GM12878 (cell line): Measurements from ENCODE around the gene WDFY4.

Experiments
- CBFB ChIP-seq: IDR thresholded peaks from 2 replicates; pipeline ENCODE4 v1.6.1; 2016; ENCODE audit warnings: antibody characterized with exemption, low read depth
- MTA2 ChIP-seq: fragments of 450-650 bp; IDR thresholded peaks from 2 replicates; pipeline ENCODE4 v1.6.1; 2016; ENCODE audit warnings: low read depth, mild to moderate bottlenecking, moderate library complexity
- POLR2A ChIP-seq: IDR thresholded peaks from 2 replicates; pipeline ENCODE4 v1.6.1; 2011; ENCODE audit warnings: low read depth, mild to moderate bottlenecking, low read length
- POLR2AphosphoS2 ChIP-seq: IDR thresholded peaks from 2 replicates; pipeline ENCODE4 v1.6.1; 2011; ENCODE audit warnings: low read depth, mild to moderate bottlenecking, low read length, improper control_type of control experiment, moderate library complexity
- SIN3A ChIP-seq: IDR thresholded peaks from 2 replicates; pipeline ENCODE4 v1.6.1; 2012; ENCODE audit warnings: low read depth, low read length, improper control_type of control experiment
- TARDBP ChIP-seq: IDR thresholded peaks from 2 replicates; pipeline ENCODE4 v1.6.1; 2016; ENCODE audit warnings: borderline replicate concordance
- TF ChIP-seq, protein P1 (sequence below): IDR thresholded peaks from 2 replicates; pipeline ENCODE4 v1.6.1; 2012; ENCODE audit warnings: low read depth, low read length, improper control_type of control experiment
- TF ChIP-seq, protein P2 (sequence below): IDR thresholded peaks from 2 replicates; pipeline ENCODE4 v1.6.1; 2012; ENCODE audit warnings: low read depth, low read length, improper control_type of control experiment

DNA sequence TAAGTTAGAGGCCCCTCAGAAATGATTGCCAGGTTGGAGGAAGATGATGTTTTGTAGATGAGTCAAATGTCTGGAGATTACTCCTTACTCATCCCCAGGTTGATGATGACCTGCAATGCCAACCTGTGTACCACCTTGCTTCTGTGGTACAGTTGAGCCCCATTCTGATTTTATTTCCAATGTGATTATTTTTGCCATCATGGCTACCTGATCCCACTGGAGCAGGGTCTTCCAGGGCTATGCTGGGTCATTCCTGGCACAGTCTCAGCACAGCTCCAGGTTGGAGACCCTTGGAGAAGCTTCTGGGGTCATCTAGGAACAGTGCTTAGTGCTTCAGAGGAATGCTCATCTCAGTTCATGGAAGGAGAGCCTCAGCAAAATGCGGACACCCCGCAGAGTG lies 220.6 kb downstream of the WDFY4 start:
- no peak for TF ChIP-seq POLR2A
- TF ChIP-seq TARDBP: no peak
- TF ChIP-seq MTA2: no peak
- no peak for TF ChIP-seq SIN3A
- TF ChIP-seq, protein P1, sequence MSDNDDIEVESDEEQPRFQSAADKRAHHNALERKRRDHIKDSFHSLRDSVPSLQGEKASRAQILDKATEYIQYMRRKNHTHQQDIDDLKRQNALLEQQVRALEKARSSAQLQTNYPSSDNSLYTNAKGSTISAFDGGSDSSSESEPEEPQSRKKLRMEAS: no peak
- no peak for TF ChIP-seq CBFB
- no peak for TF ChIP-seq POLR2AphosphoS2
- TF ChIP-seq, protein P2, sequence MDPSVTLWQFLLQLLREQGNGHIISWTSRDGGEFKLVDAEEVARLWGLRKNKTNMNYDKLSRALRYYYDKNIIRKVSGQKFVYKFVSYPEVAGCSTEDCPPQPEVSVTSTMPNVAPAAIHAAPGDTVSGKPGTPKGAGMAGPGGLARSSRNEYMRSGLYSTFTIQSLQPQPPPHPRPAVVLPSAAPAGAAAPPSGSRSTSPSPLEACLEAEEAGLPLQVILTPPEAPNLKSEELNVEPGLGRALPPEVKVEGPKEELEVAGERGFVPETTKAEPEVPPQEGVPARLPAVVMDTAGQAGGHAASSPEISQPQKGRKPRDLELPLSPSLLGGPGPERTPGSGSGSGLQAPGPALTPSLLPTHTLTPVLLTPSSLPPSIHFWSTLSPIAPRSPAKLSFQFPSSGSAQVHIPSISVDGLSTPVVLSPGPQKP: no peak
